Smooth muscle cell (in vitro differentiated cells): Measurements from ENCODE around the gene KDM4D. TPM values are rescaled to one million over a fixed set of nuclear protein-coding genes. Genes with fewer than 3 reads are reported as not detected.
"Not testable (repeated sequence)": the region's sequence is repeated elsewhere in the genome, so short reads cannot be mapped to it uniquely, and the experiment has no call there.

ENCODE experiments used
- DNase-seq: peaks from one replicate; lab custom pipeline; 2025; ENCODE audit not compliant: unreplicated experiment; lab: John Stamatoyannopoulos, UW
- H2AFZ ChIP-seq: fragments of 200-600 bp; sonication (generic); 2 replicates; pipeline ENCODE4 v1.6.0; 2016; ENCODE audit warnings: antibody characterized with exemption, low read depth, mild to moderate bottlenecking
- H3F3A ChIP-seq: fragments of 200-600 bp; sonication (generic); 2 replicates; pipeline ENCODE4 v1.6.0; 2017; ENCODE audit warnings: antibody characterized with exemption, low read depth
- H3K27ac ChIP-seq: fragments of 200-600 bp; sonication (generic); 2 replicates; pipeline ENCODE4 v1.5.1; 2016; ENCODE audit warnings: low read depth, mild to moderate bottlenecking
- H3K27me3 ChIP-seq: fragments of 200-600 bp; sonication (generic); 2 replicates; pipeline ENCODE4 v1.6.1; 2016; ENCODE audit warnings: low read depth, mild to moderate bottlenecking
- H3K36me3 ChIP-seq: fragments of 200-600 bp; sonication (generic); 2 replicates; pipeline ENCODE4 v1.5.1; 2016; ENCODE audit warnings: low read depth
- H3K4me1 ChIP-seq: fragments of 200-600 bp; sonication (generic); 2 replicates; pipeline ENCODE4 v1.5.1; 2016; ENCODE audit warnings: low read depth
- H3K4me2 ChIP-seq: fragments of 200-600 bp; sonication (generic); 2 replicates; pipeline ENCODE4 v1.6.0; 2016; ENCODE audit warnings: mild to moderate bottlenecking
- H3K4me3 ChIP-seq: fragments of 200-600 bp; sonication (generic); 2 replicates; pipeline ENCODE4 v1.5.1; 2016; ENCODE audit warnings: mild to moderate bottlenecking
- H3K79me2 ChIP-seq: fragments of 200-600 bp; sonication (generic); 2 replicates; pipeline ENCODE4 v1.6.0; 2016; ENCODE audit warnings: low read depth, mild to moderate bottlenecking
- H3K9ac ChIP-seq: fragments of 200-600 bp; sonication (generic); 2 replicates; pipeline ENCODE4 v1.6.0; 2016; ENCODE audit warnings: low read depth
- H3K9me3 ChIP-seq: fragments of 200-600 bp; sonication (generic); replicated peaks from 2 replicates; pipeline ENCODE4 v1.5.1; 2016; ENCODE audit warnings: low read depth
- H4K20me1 ChIP-seq: fragments of 200-600 bp; sonication (generic); 2 replicates; pipeline ENCODE4 v1.6.0; 2016; ENCODE audit warnings: low read depth
- CTCF ChIP-seq: fragments of 200-600 bp; sonication (generic); IDR thresholded peaks from 2 replicates; pipeline ENCODE4 v1.5.1; 2017; ENCODE audit warnings: borderline replicate concordance, mild to moderate bottlenecking, antibody characterized with exemption; ENCODE audit not compliant: insufficient read depth, poor library complexity, severe bottlenecking
- WGBS: methylation state at CpG from one replicate; pipeline ENCODE4 v1.1.7; 2016; ENCODE audit warnings: low lambda C conversion rate; 5-methylcytosine and 5-hydroxymethylcytosine counted together
- polyA plus RNA-seq: library from polyadenylated mRNA; unstranded; fragments of >200 nt; fragmentation: Nextera tagmentation; extraction: Ambion mirVana; gene quantifications from 2 replicates; pipeline ENCODE4 v1.2.1, GENCODE V29; 2016
- total RNA-seq: library from RNA; depleted of rRNA; stranded (reverse); fragments of >200 nt; gene quantifications from 2 replicates; pipeline ENCODE4 v1.2.3, GENCODE V29; 2014

Gene KDM4D
- total and polyA plus RNA-seq, 2 experiments from 2014 or later, result 0.63 to 1.4 TPM

DNA sequence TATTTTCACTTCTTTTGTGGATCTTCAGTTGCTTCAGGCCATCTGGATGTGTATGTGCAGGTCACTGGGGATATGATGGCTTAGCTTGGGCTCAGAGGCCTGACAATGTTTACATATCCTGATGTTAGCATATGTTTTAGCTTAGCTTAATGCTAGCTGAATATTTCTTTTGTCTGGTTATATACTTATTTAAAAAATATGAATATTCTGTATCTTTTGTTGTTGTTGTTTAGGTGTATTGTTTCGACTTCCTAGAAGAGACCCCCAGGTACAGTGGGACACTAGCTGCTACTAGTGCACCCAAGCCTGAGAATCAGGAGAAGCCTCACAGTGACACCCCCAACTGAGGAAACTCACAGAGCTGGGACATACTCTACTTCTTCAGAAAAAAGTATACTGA lies 51.4 kb downstream of the KDM4D start, which contains the start of gene KDM4E:
Gene KDM4E (plus strand): TSS at position 301 of the 400 bp plus-strand sequence. CDS start 300 bp downstream, outside the sequence.
- no peak within 1 kb of the TSS for H3K4me3 ChIP-seq
- WGBS, result 91% methylated on average over 1 of the region's 1 CpG
- H3K9me3 ChIP-seq, result no peaks in the 10 kb centered on the region
- H3K27me3 ChIP-seq, result no peaks in the 10 kb centered on the region
- H3K4me1 ChIP-seq, result no peaks in the 10 kb centered on the region
- H3K4me2 ChIP-seq, result no peak within 1 kb of the TSS
- H3K79me2 ChIP-seq, result no peaks in the 10 kb centered on the region
- H3K36me3 ChIP-seq, result no peaks in the 10 kb centered on the region
- H3F3A ChIP-seq, result no peaks in the 10 kb centered on the region
- H3K27ac ChIP-seq, result no peak within 1 kb of the TSS
- no peaks in the 10 kb centered on the region for H4K20me1 ChIP-seq
- H2AFZ ChIP-seq, result no peak within 1 kb of the TSS
- no peak within 1 kb of the TSS for H3K9ac ChIP-seq
- no peak for DNase-seq
- TF ChIP-seq CTCF, result no peak

DNA sequence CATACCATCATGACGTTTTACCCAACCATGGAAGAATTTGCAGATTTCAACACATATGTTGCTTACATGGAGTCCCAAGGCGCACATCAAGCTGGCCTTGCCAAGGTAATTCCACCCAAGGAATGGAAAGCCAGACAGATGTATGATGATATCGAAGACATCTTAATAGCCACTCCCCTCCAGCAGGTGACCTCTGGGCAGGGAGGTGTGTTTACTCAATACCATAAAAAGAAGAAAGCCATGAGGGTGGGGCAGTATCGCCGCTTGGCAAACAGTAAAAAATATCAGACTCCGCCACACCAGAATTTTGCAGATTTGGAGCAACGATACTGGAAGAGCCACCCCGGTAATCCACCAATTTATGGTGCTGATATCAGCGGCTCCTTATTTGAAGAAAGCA lies 52.1 kb downstream of the KDM4D start:
- H3K79me2 ChIP-seq, DNase-seq, H3K4me2 ChIP-seq, H3F3A ChIP-seq, H3K36me3 ChIP-seq, H3K9ac ChIP-seq, H4K20me1 ChIP-seq, H3K27ac ChIP-seq, H2AFZ ChIP-seq, H3K27me3 ChIP-seq, H3K4me3 ChIP-seq, H3K4me1 ChIP-seq, H3K9me3 ChIP-seq: not testable (repeated sequence)
- 93% methylated on average over 7 of the region's 9 CpGs for WGBS

DNA sequence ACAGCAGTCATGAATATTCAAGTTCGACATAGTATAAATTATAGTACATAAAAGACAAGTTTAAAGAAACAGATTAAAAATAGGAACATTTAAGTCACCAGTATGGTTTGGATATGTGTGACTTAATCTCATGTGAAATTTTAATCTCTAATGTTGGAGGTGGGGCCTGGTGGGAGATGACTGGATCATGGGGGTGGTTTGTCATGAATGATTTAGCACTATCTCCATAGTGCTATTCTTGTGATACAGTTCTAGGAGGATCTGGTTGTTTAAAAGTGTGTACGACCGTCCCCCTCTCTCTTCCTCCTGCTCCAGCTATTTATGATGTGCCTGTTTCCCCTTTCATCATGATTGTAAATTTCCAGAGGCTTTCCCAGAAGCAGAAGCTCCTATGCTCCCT lies 54.8 kb downstream of the KDM4D start:
- no peak overlapping the region for H3K9ac ChIP-seq
- no peak for DNase-seq
- H3K9me3 ChIP-seq, result no peaks in the 10 kb centered on the region
- H2AFZ ChIP-seq, result no peak overlapping the region
- H3K4me2 ChIP-seq, result no peak overlapping the region
- no peak overlapping the region for H3K4me3 ChIP-seq
- no peaks in the 10 kb centered on the region for H3K79me2 ChIP-seq
- H3K36me3 ChIP-seq, result no peaks in the 10 kb centered on the region
- no peaks in the 10 kb centered on the region for H3K4me1 ChIP-seq
- 39% methylated on average over 3 of the region's 3 CpGs for WGBS
- TF ChIP-seq CTCF, result no peak
- no peak overlapping the region for H3K27ac ChIP-seq
- no peaks in the 10 kb centered on the region for H4K20me1 ChIP-seq
- no peaks in the 10 kb centered on the region for H3F3A ChIP-seq
- no peaks in the 10 kb centered on the region for H3K27me3 ChIP-seq

- Histone ChIP-seq H3K4me3 (no peak overlapping the region), H3K36me3 (no peaks in the 10 kb centered on the region), H4K20me1 (no peaks in the 10 kb centered on the region), H3K9ac (no peak overlapping the region), H3K9me3 (no peaks in the 10 kb centered on the region), H3K27me3 (no peaks in the 10 kb centered on the region), H3K27ac (no peak overlapping the region), H3K79me2 (no peaks in the 10 kb centered on the region), H2AFZ (no peak overlapping the region), H3K4me2 (no peak overlapping the region), H3K4me1 (no peaks in the 10 kb centered on the region), H3F3A (no peaks in the 10 kb centered on the region)
- no peak for TF ChIP-seq CTCF
- DNase-seq, result no peak
- 79% methylated on average over 1 of the region's 1 CpG for WGBS
Measured at GRCh38 chr11:95033051-95033450, 59.5 kb downstream of the KDM4D start.
